Nephron progenitor cell (in vitro differentiated cells): ENCODE results near the gene KCNMA1.

Source experiments
- DNase-seq: peaks from one replicate; pipeline ENCODE4 v3.0.0; 2021
- H3K27ac Mint-ChIP-seq: 2 replicates; pipeline ENCODE4 v1.8.0; 2021; ENCODE audit warnings: mild to moderate bottlenecking, moderate library complexity, mixed read lengths
- H3K27me3 Mint-ChIP-seq: 2 replicates; pipeline ENCODE4 v1.8.0; 2021; ENCODE audit warnings: mild to moderate bottlenecking, low read depth, mixed read lengths; ENCODE audit not compliant: poor library complexity
- H3K36me3 Mint-ChIP-seq: 2 replicates; pipeline ENCODE4 v1.8.0; 2021; ENCODE audit warnings: low read depth, mixed read lengths
- H3K4me1 Mint-ChIP-seq: 2 replicates; pipeline ENCODE4 v1.8.0; 2021; ENCODE audit warnings: mixed read lengths
- H3K4me3 Mint-ChIP-seq: 2 replicates; pipeline ENCODE4 v1.8.0; 2021; ENCODE audit warnings: mild to moderate bottlenecking, moderate library complexity, mixed read lengths
- H3K9me3 Mint-ChIP-seq: 2 replicates; pipeline ENCODE4 v1.8.0; 2021; ENCODE audit warnings: mild to moderate bottlenecking, moderate library complexity, mixed read lengths
- CTCF ChIP-seq: fragments of 200-600 bp; sonication (generic); IDR thresholded peaks from 2 replicates; pipeline ENCODE4 v1.5.0; 2021; ENCODE audit warnings: antibody characterized with exemption

The KCNMA1 gene

GRCh38 chr10:76829724-76830123 lies 807.9 kb downstream of the KCNMA1 start:
- Mint-ChIP-seq H3K27ac (no peak overlapping the region), H3K27me3 (peaks cover 9% of the 10 kb centered on the region), H3K36me3 (no peaks in the 10 kb centered on the region), H3K4me1 (no peaks in the 10 kb centered on the region), H3K4me3 (no peak overlapping the region), H3K9me3 (peaks cover 4% of the 10 kb centered on the region)
- no peak for TF ChIP-seq CTCF
- no peak for DNase-seq
